Testis (tissue), 2 donors: ENCODE measurements around the gene SYNE2.

Experiments used
- CTCF ChIP-seq, 3 experiments: fragments of 450-650 bp in 2 of 3; fragments of 200-600 bp in 1 of 3; sonication (generic) in 1 of 3; IDR thresholded peaks; one replicate each; pipeline ENCODE4 v1.5.1; 2016 to 2019; ENCODE audit warnings: antibody characterized with exemption in 3 of 3, mild to moderate bottlenecking in 2 of 3, moderate library complexity in 1 of 3
- POLR2A ChIP-seq: fragments of 450-650 bp; IDR thresholded peaks from one replicate; pipeline ENCODE4 v1.6.1; 2017; ENCODE audit warnings: antibody characterized with exemption, mild to moderate bottlenecking, moderate library complexity

DNA sequence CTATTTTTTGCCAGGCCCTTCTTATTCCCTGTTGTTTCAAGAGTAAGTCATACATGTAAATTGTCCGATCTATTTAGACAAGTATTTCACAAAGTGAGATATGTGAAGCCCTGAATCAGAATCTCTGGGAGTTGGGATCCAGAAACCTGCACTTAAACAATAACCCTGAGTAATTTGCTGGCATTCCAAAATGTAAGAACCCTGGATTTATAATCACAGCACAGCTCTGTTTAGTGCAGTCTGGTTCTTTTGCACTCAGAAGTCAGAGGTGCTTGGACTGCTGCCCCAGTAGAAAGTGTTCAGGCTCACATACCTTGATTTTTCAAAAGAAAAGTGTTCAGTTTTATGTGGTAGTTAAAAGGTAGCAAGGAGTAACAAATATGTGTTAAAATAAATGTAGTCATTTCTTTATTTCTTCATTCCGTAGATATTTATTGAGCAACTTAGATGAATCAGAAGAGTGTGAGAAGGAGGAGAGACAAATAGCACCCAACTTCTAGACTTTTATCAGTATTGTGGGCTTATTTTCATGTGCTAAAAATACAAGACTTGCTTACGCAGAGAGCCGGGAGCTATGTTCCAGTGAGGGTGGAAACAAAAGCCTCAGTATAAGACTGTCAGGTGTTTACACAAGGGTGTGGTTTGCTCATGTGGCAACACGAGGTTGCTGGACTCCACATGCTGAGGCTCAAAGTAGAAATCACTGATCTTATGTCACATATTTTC is 70.1 kb downstream of the SYNE2 start:
- TF ChIP-seq CTCF (IDR thresholded peaks at IDR 0.05) (no peak), POLR2A (no peak)
